Nephron progenitor cell (in vitro differentiated cells): Measurements from ENCODE around the gene SP140.

ENCODE experiments used
- DNase-seq: peaks from one replicate; pipeline ENCODE4 v3.0.0; 2021
- H3K27ac Mint-ChIP-seq: 2 replicates; pipeline ENCODE4 v1.8.0; 2021; ENCODE audit warnings: mild to moderate bottlenecking, moderate library complexity, mixed read lengths
- H3K27me3 Mint-ChIP-seq: 2 replicates; pipeline ENCODE4 v1.8.0; 2021; ENCODE audit warnings: mild to moderate bottlenecking, low read depth, mixed read lengths; ENCODE audit not compliant: poor library complexity
- H3K36me3 Mint-ChIP-seq: 2 replicates; pipeline ENCODE4 v1.8.0; 2021; ENCODE audit warnings: low read depth, mixed read lengths
- H3K4me1 Mint-ChIP-seq: 2 replicates; pipeline ENCODE4 v1.8.0; 2021; ENCODE audit warnings: mixed read lengths
- H3K4me3 Mint-ChIP-seq: 2 replicates; pipeline ENCODE4 v1.8.0; 2021; ENCODE audit warnings: mild to moderate bottlenecking, moderate library complexity, mixed read lengths
- H3K9me3 Mint-ChIP-seq: 2 replicates; pipeline ENCODE4 v1.8.0; 2021; ENCODE audit warnings: mild to moderate bottlenecking, moderate library complexity, mixed read lengths
- CTCF ChIP-seq: fragments of 200-600 bp; sonication (generic); IDR thresholded peaks from 2 replicates; pipeline ENCODE4 v1.5.0; 2021; ENCODE audit warnings: antibody characterized with exemption

Gene SP140

GRCh38 chr2:230327418-230328154 lies 102.0 kb downstream of the SP140 start:
- H3K27me3 Mint-ChIP-seq = peaks cover 5% of the 10 kb centered on the region
- no peak for TF ChIP-seq CTCF
- no peak overlapping the region for H3K4me3 Mint-ChIP-seq
- H3K4me1 Mint-ChIP-seq = peaks cover 8% of the 10 kb centered on the region
- H3K36me3 Mint-ChIP-seq = no peaks in the 10 kb centered on the region
- DNase-seq = no peak
- no peak overlapping the region for H3K27ac Mint-ChIP-seq
- peaks cover 12% of the 10 kb centered on the region for H3K9me3 Mint-ChIP-seq

GRCh38 chr2:230328155-230328458 lies 102.6 kb downstream of the SP140 start:
- Mint-ChIP-seq H3K27ac (no peak overlapping the region), H3K4me3 (no peak overlapping the region), H3K4me1 (peaks cover 8% of the 10 kb centered on the region), H3K27me3 (peaks cover 2% of the 10 kb centered on the region), H3K36me3 (no peaks in the 10 kb centered on the region), H3K9me3 (peaks cover 7% of the 10 kb centered on the region)
- DNase-seq = no peak
- TF ChIP-seq CTCF = no peak

- no peak for TF ChIP-seq CTCF
- Mint-ChIP-seq H3K9me3 (no peaks in the 10 kb centered on the region), H3K27ac (no peak overlapping the region), H3K4me3 (no peak overlapping the region), H3K36me3 (no peaks in the 10 kb centered on the region), H3K27me3 (peaks cover 6% of the 10 kb centered on the region), H3K4me1 (peaks cover 8% of the 10 kb centered on the region)
- DNase-seq = no peak
Measured at GRCh38 chr2:230329946-230330605, 104.5 kb downstream of the SP140 start.

GRCh38 chr2:230330725-230331124 lies 105.2 kb downstream of the SP140 start:
- peaks cover 5% of the 10 kb centered on the region for H3K9me3 Mint-ChIP-seq
- H3K27me3 Mint-ChIP-seq = peaks cover 10% of the 10 kb centered on the region
- no peak for DNase-seq
- no peaks in the 10 kb centered on the region for H3K36me3 Mint-ChIP-seq
- H3K4me3 Mint-ChIP-seq = no peak overlapping the region
- H3K4me1 Mint-ChIP-seq = peaks cover 8% of the 10 kb centered on the region
- no peak for TF ChIP-seq CTCF
- no peak overlapping the region for H3K27ac Mint-ChIP-seq

GRCh38 chr2:230335461-230335863 lies 109.9 kb downstream of the SP140 start:
- Mint-ChIP-seq H3K27ac (no peak overlapping the region), H3K9me3 (peaks cover 11% of the 10 kb centered on the region), H3K27me3 (peaks cover 8% of the 10 kb centered on the region), H3K36me3 (no peaks in the 10 kb centered on the region), H3K4me3 (no peak overlapping the region), H3K4me1 (no peaks in the 10 kb centered on the region)
- no peak for DNase-seq
- no peak for TF ChIP-seq CTCF
